Measurements from ENCODE around the gene SLC25A29.

- peak; percentile 37 to 42 (median 40) for TF ChIP-seq CTCF (optimal IDR thresholded peaks at IDR 0.05 in 1 of 3, IDR thresholded peaks at IDR 0.05 in 1 of 3, conservative IDR thresholded peaks at IDR 0.05 in 1 of 3; ENCODE audit: extremely low read depth in 1 of 3, insufficient read depth in 2 of 3, low read length in 3 of 3)
- no peak for TF ChIP-seq EZH2 (IDR thresholded peaks at IDR 0.05; ENCODE audit: low read length)
These were observed 34.9 kb downstream of the SLC25A29 start for GRCh38 chr14:100271247-100271939.
